ENCODE measurements around the gene STAT4.

- TF ChIP-seq CTCF (IDR thresholded peaks at IDR 0.05) (no peak), POLR2AphosphoS5 (IDR thresholded peaks at IDR 0.05; ENCODE audit: low read depth, low read length) (no peak), RAD21 (IDR thresholded peaks at IDR 0.05; ENCODE audit: low read length) (no peak), NRF1 (IDR thresholded peaks at IDR 0.05; ENCODE audit: low read depth, low read length) (no peak), RFX5 (IDR thresholded peaks at IDR 0.05; ENCODE audit: low read length) (no peak), NFIC (IDR thresholded peaks at IDR 0.05; ENCODE audit: borderline replicate concordance) (no peak), EP300 (IDR thresholded peaks at IDR 0.05; ENCODE audit: borderline replicate concordance in 1 of 2, low read depth in 1 of 2, low read length in 1 of 2) (no peak), SMC3 (IDR thresholded peaks at IDR 0.05; ENCODE audit: low read depth, low read length) (no peak), REST (IDR thresholded peaks at IDR 0.05; ENCODE audit: low read depth, low read length) (no peak), USF1 (IDR thresholded peaks at IDR 0.05; ENCODE audit: borderline replicate concordance, low read depth) (no peak), YY1 (IDR thresholded peaks at IDR 0.05; ENCODE audit: low read depth) (no peak), GATA2 (CRISPR knock-in tag; IDR thresholded peaks at IDR 0.05) (no peak), JUND (IDR thresholded peaks at IDR 0.05) (no peak)
Measured at GRCh38 chr2:191188550-191189093, 37.8 kb upstream of the STAT4 start.
